CD14-positive monocyte (primary cell): ENCODE results near the gene PRL. TPM values are rescaled to one million over a fixed set of nuclear protein-coding genes. Genes with fewer than 3 reads are reported as not detected.

ENCODE experiments used
- DNase-seq, 3 donors: peaks; one replicate each; pipeline ENCODE4 v3.0.0-alpha.2; 2011 to 2022
- H2AFZ ChIP-seq: 2 replicates; pipeline ENCODE4 v1.6.0; 2012; ENCODE audit warnings: mild to moderate bottlenecking, low read depth, low read length, inconsistent platforms; ENCODE audit not compliant: insufficient read depth, poor library complexity, severe bottlenecking
- H3K27ac ChIP-seq, 2 donors: 1 replicate in 1 of 2; 2 replicates in 1 of 2; pipeline ENCODE4 v1.5.1; 2012 to 2013; ENCODE audit warnings: low read length in 2 of 2, control low read depth in 1 of 2, inconsistent platforms in 1 of 2, low read depth in 1 of 2, mild to moderate bottlenecking in 1 of 2
- H3K27me3 ChIP-seq, 2 donors: one replicate each; pipeline versions ENCODE4 v1.6.0 to v1.6.1; 2011 to 2013; ENCODE audit warnings: low read length in 2 of 2; ENCODE audit not compliant: control insufficient read depth in 2 of 2, insufficient read depth in 2 of 2
- H3K36me3 ChIP-seq, 2 donors: replicated peaks in 1 of 2; 1 replicate in 1 of 2; 2 replicates in 1 of 2; pipeline versions ENCODE4 v1.5.1 to v1.6.1; 2012 to 2013; ENCODE audit warnings: low read length in 2 of 2, control low read depth in 1 of 2, inconsistent platforms in 1 of 2, mild to moderate bottlenecking in 1 of 2; ENCODE audit not compliant: insufficient read depth in 2 of 2, control insufficient read depth in 1 of 2
- H3K4me1 ChIP-seq, 2 donors: 1 replicate in 1 of 2; 2 replicates in 1 of 2; pipeline versions ENCODE4 v1.5.1 to v1.6.1; 2012 to 2013; ENCODE audit warnings: low read length in 2 of 2, control low read depth in 1 of 2, inconsistent platforms in 1 of 2, mild to moderate bottlenecking in 1 of 2, moderate library complexity in 1 of 2; ENCODE audit not compliant: insufficient read depth in 2 of 2, control insufficient read depth in 1 of 2
- H3K4me2 ChIP-seq: replicated peaks from 2 replicates; pipeline ENCODE3; 2012; ENCODE audit warnings: low read length, moderate library complexity, mild to moderate bottlenecking; ENCODE audit not compliant: poor library complexity, severe bottlenecking; ENCODE audit errors: extremely low read depth
- H3K4me3 ChIP-seq, 3 experiments: fragments of 200-600 bp in 1 of 3; sonication (generic) in 1 of 3; replicated peaks in 1 of 3; 1 replicate in 2 of 3; 2 replicates in 1 of 3; pipeline ENCODE4 v1.5.1; 2011 to 2013; ENCODE audit warnings: low read length in 3 of 3, mild to moderate bottlenecking in 3 of 3, control low read depth in 2 of 3, low read depth in 2 of 3, inconsistent platforms in 1 of 3, moderate library complexity in 1 of 3
- H3K79me2 ChIP-seq: 2 replicates; pipeline ENCODE4 v1.6.0; 2012; ENCODE audit warnings: mild to moderate bottlenecking, control low read depth, inconsistent platforms, low read length, moderate library complexity; ENCODE audit not compliant: insufficient read depth
- H3K9ac ChIP-seq: 2 replicates; pipeline ENCODE4 v1.6.0; 2017; ENCODE audit warnings: low read length, mild to moderate bottlenecking; ENCODE audit not compliant: insufficient read depth, poor library complexity, severe bottlenecking
- H3K9me3 ChIP-seq, 2 donors: replicated peaks in 1 of 2; 1 replicate in 1 of 2; 2 replicates in 1 of 2; pipeline versions ENCODE4 v1.5.1 to v1.6.1; 2012 to 2013; ENCODE audit warnings: low read length in 2 of 2, control low read depth in 1 of 2; ENCODE audit not compliant: control insufficient read depth in 1 of 2, insufficient read depth in 1 of 2
- H4K20me1 ChIP-seq: 2 replicates; pipeline ENCODE4 v1.6.0; 2012; ENCODE audit warnings: mild to moderate bottlenecking, low read length, control low read depth, moderate library complexity; ENCODE audit not compliant: insufficient read depth
- H3K27ac Mint-ChIP-seq, 7 donors: one replicate each; pipeline ENCODE4 v1.8.0; 2020; ENCODE audit warnings: mild to moderate bottlenecking in 7 of 7, mixed read lengths in 7 of 7, moderate library complexity in 6 of 7, inconsistent platforms in 2 of 7
- H3K27me3 Mint-ChIP-seq, 3 donors: one replicate each; pipeline ENCODE4 v1.8.0; 2021 to 2022; ENCODE audit warnings: low read depth in 3 of 3, mild to moderate bottlenecking in 3 of 3, mixed read lengths in 3 of 3, moderate library complexity in 3 of 3, inconsistent platforms in 1 of 3
- H3K36me3 Mint-ChIP-seq, 2 donors: one replicate each; pipeline ENCODE4 v1.8.0; 2020; ENCODE audit warnings: mixed read lengths in 2 of 2, inconsistent platforms in 1 of 2, mild to moderate bottlenecking in 1 of 2
- H3K4me1 Mint-ChIP-seq: one replicate; pipeline ENCODE4 v1.8.0; 2020; ENCODE audit warnings: mild to moderate bottlenecking, mixed read lengths
- H3K4me3 Mint-ChIP-seq, 2 donors: one replicate each; pipeline ENCODE4 v1.8.0; 2020; ENCODE audit warnings: mild to moderate bottlenecking in 2 of 2, mixed read lengths in 2 of 2, moderate library complexity in 1 of 2
- H3K9me3 Mint-ChIP-seq, 7 donors: one replicate each; pipeline ENCODE4 v1.8.0; 2020 to 2022; ENCODE audit warnings: mixed read lengths in 7 of 7, mild to moderate bottlenecking in 6 of 7, moderate library complexity in 6 of 7, inconsistent platforms in 2 of 7
- WGBS: methylation state at CpG from one replicate; pipeline ENCODE4 v1.1.5; 2013; ENCODE audit warnings: missing lambda C conversion rate; ENCODE audit not compliant: insufficient coverage; 5-methylcytosine and 5-hydroxymethylcytosine counted together
- intact Hi-C, 2 donors: fragments of 100-400 bp; cut with micrococcal nuclease; formaldehyde crosslinking; loops; one replicate each; pipeline versions ENCODE4 v1.15.0 to v1.15.1; 2023
- polyA plus RNA-seq, 3 donors: library from polyadenylated mRNA; depleted of rRNA in 1 of 3; unstranded in 2 of 3; stranded (reverse) in 1 of 3; fragments of 300-500 nt in 2 of 3; fragments of >200 nt in 1 of 3; fragmentation: Illumina TruSeq in 2 of 3; gene quantifications; 1 replicate in 2 of 3; 2 replicates in 1 of 3; pipeline ENCODE4 v1.2.3, GENCODE V29; 2012 to 2021
- TF ChIP-seq, protein P1 (sequence below): fragments of 200-600 bp; IDR thresholded peaks from one replicate; pipeline ENCODE4 v1.8.0; 2022; ENCODE audit warnings: antibody characterized with exemption, mild to moderate bottlenecking

The PRL gene
- polyA plus RNA-seq, 3 donors = 0.13 to 0.42 TPM; not detected in 1

GRCh38 chr6:22284666-22285065 lies 12.2 kb downstream of the PRL start:
- DNase-seq = no peak
- intact Hi-C loops = no loop called here
- no peaks in the 10 kb centered on the region for H3K27me3 ChIP-seq
- Mint-ChIP-seq H3K4me3 (no peak overlapping the region), H3K27ac (no peak overlapping the region), H3K4me1 (peaks cover 5% of the 10 kb centered on the region), H3K9me3 (peaks cover 0 to 9% (median 5%) of the 10 kb centered on the region in 7 donors), H3K36me3 (no peaks in the 10 kb centered on the region), H3K27me3 (peaks cover 0 to 8% (median 1%) of the 10 kb centered on the region in 3 donors)
- no peak overlapping the region for H3K9ac ChIP-seq
- H4K20me1 ChIP-seq = no peaks in the 10 kb centered on the region
- TF ChIP-seq, protein P1, sequence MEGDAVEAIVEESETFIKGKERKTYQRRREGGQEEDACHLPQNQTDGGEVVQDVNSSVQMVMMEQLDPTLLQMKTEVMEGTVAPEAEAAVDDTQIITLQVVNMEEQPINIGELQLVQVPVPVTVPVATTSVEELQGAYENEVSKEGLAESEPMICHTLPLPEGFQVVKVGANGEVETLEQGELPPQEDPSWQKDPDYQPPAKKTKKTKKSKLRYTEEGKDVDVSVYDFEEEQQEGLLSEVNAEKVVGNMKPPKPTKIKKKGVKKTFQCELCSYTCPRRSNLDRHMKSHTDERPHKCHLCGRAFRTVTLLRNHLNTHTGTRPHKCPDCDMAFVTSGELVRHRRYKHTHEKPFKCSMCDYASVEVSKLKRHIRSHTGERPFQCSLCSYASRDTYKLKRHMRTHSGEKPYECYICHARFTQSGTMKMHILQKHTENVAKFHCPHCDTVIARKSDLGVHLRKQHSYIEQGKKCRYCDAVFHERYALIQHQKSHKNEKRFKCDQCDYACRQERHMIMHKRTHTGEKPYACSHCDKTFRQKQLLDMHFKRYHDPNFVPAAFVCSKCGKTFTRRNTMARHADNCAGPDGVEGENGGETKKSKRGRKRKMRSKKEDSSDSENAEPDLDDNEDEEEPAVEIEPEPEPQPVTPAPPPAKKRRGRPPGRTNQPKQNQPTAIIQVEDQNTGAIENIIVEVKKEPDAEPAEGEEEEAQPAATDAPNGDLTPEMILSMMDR = no peak
- no CpG with 5 or more reads among the region's 2 CpGs for WGBS
- no peaks in the 10 kb centered on the region for H3K36me3 ChIP-seq
- no peaks in the 10 kb centered on the region for H3K4me1 ChIP-seq
- no peak overlapping the region for H2AFZ ChIP-seq
- H3K4me2 ChIP-seq = no peak overlapping the region
- no peaks in the 10 kb centered on the region for H3K9me3 ChIP-seq
- H3K27ac ChIP-seq = no peak overlapping the region
- H3K4me3 ChIP-seq = no peak overlapping the region
- H3K79me2 ChIP-seq = no peaks in the 10 kb centered on the region

DNA sequence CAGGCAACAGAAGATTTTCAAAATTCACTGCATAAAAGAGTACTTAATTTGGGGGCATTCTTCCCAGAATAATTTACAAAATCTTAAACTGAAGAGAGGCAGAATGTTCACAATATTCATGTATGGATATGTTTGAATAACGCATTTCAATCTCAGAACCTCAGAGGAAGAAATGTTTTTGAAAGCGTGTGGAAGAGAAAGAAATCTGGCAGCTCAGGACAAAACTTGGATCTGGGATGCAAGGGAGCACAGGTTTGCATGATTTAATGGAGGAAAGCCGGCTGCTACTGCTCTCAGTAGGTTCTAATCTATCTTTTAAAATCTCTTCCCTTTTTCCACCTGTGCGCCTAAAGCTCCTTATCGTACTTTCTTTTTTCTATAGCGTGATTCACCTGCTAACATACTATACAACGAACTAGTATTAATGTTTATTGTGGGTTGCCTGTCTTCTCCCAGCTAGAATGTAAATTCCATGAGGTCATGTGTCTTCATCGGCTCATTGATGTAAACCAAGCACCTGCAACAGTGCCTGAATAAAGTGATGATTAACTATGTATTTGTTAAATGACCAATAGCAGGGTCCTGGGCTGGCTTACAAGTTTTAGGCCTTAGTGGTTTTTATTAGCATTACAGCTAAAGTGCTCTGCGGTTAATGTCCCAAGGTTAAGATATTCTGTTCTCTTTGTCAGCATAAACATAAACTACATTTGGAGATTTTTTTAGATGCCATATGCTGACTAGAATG lies 15.3 kb downstream of the PRL start:
- peaks cover 0 to 4% (median 1%) of the 10 kb centered on the region in 3 donors for H3K27me3 Mint-ChIP-seq
- no peaks in the 10 kb centered on the region for H3K36me3 Mint-ChIP-seq
- TF ChIP-seq, protein P1 = no peak
- H3K4me1 Mint-ChIP-seq = peaks cover 1% of the 10 kb centered on the region
- no peak overlapping the region for H3K27ac ChIP-seq
- no peak for DNase-seq
- H3K4me3 Mint-ChIP-seq = no peak overlapping the region
- no peaks in the 10 kb centered on the region for H3K4me1 ChIP-seq
- H3K36me3 ChIP-seq = no peaks in the 10 kb centered on the region
- no peaks in the 10 kb centered on the region for H3K79me2 ChIP-seq
- intact Hi-C loops = no loop called here
- no peaks in the 10 kb centered on the region for H3K27me3 ChIP-seq
- no peak overlapping the region for H3K4me2 ChIP-seq
- H3K27ac Mint-ChIP-seq = no peak overlapping the region
- H3K9me3 Mint-ChIP-seq = peaks cover under 1 to 14% (median 8%) of the 10 kb centered on the region in 7 donors
- no peak overlapping the region for H3K4me3 ChIP-seq
- H3K9ac ChIP-seq = no peak overlapping the region
- WGBS = 92% methylated on average over 3 of the region's 9 CpGs
- no peaks in the 10 kb centered on the region for H3K9me3 ChIP-seq
- H2AFZ ChIP-seq = no peak overlapping the region
- H4K20me1 ChIP-seq = no peaks in the 10 kb centered on the region
